ENCODE measurements around the gene EPN1. TPM values are rescaled to one million over a fixed set of nuclear protein-coding genes. Genes with fewer than 3 reads are reported as not detected.

EPN1 gene
- total and polyA plus RNA-seq, 12 donors: 20.1 to 235 (median 141) TPM

DNA sequence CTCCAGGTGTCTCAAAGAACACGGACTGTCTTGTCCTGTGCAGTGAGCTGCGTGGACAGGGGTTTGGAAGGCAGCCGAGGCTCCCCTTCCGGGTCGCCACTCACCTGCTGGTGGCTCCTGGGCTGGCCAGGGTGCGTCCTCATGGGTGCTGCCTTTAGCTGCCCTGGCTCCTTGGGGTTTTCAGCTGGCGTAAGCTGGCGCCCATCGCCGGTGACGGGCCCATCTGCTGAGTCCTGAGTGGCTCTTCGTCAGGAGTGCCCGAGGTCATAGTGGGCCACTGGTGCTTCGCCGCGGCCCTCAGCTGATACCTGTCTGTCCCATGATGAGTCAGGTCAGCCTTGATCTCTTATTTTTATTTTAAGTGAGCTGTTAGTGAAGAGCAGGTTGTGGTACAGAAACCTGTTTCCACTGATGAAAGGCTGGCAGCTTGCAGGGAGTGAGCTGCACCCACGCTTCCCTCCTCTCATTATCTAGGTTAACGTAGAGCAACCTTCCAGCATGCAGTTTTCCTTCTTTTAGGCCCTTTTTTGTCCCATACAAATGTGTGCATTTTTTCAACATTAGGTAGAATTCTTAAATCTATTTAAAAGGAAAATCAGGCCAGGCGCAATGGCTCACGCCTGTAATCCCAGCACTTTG lies 18.4 kb downstream of the EPN1 start:
- no peak for TF ChIP-seq CTCF (IDR thresholded peaks at IDR 0.05)
- no peak for TF ChIP-seq POLR2A (IDR thresholded peaks at IDR 0.05)
- DNase-seq: peak in 1 of 7 donors; percentile 13
- Histone ChIP-seq H3K27ac (no peak overlapping the region), H3K4me1 (replicated peaks in 1 of 2) (no peaks in the 10 kb centered on the region), H3K4me3 (no peak overlapping the region), H3K9me3 (replicated peaks in 1 of 3) (no peaks in the 10 kb centered on the region), H3K27me3 (no peaks in the 10 kb centered on the region), H3K36me3 (replicated peaks in 1 of 2) (peaks cover 0 to 87% of the 10 kb centered on the region in 2 donors)
- intact Hi-C loops (cut with DNase I): no loop called here
- WGBS, 4 donors: 93 to 96% (median 94%) methylated on average over 9 to 20 of the region's 20 CpGs

- no peak for DNase-seq
- Histone ChIP-seq H3K36me3 (replicated peaks in 1 of 2) (peaks cover 0 to 88% of the 10 kb centered on the region in 2 donors), H3K27me3 (no peaks in the 10 kb centered on the region), H3K4me1 (replicated peaks in 1 of 2) (no peaks in the 10 kb centered on the region), H3K4me3 (no peak overlapping the region), H3K9me3 (replicated peaks in 1 of 3) (no peaks in the 10 kb centered on the region), H3K27ac (no peak overlapping the region)
- intact Hi-C loops (cut with DNase I): no loop called here
- TF ChIP-seq CTCF (IDR thresholded peaks at IDR 0.05) (no peak), POLR2A (IDR thresholded peaks at IDR 0.05) (no peak)
- WGBS, 4 donors: 82 to 93% (median 88%) methylated on average over 13 to 15 of the region's 15 CpGs
These were observed 19.2 kb downstream of the EPN1 start for GRCh38 chr19:55694241-55694655.

- DNase-seq: peak in 1 of 7 donors; percentile 19
- Histone ChIP-seq H3K4me1 (replicated peaks in 1 of 2) (no peaks in the 10 kb centered on the region), H3K27me3 (no peaks in the 10 kb centered on the region), H3K9me3 (replicated peaks in 1 of 3) (no peaks in the 10 kb centered on the region), H3K4me3 (no peak overlapping the region), H3K27ac (no peak overlapping the region), H3K36me3 (replicated peaks in 1 of 2) (peaks cover 0 to 82% of the 10 kb centered on the region in 2 donors)
- 90 to 94% (median 93%) methylated on average over 22 to 37 of the region's 37 CpGs for WGBS, 4 donors
- no peak for TF ChIP-seq POLR2A (IDR thresholded peaks at IDR 0.05)
- no peak for TF ChIP-seq CTCF (IDR thresholded peaks at IDR 0.05)
- intact Hi-C loops (cut with DNase I): no loop called here
These were observed 19.8 kb downstream of the EPN1 start for GRCh38 chr19:55694656-55695491.

- Histone ChIP-seq H3K9me3 (replicated peaks in 1 of 3) (no peaks in the 10 kb centered on the region), H3K27ac (no peak overlapping the region), H3K36me3 (replicated peaks in 1 of 2) (peaks cover 0 to 80% of the 10 kb centered on the region in 2 donors), H3K27me3 (no peaks in the 10 kb centered on the region), H3K4me1 (replicated peaks in 1 of 2) (no peaks in the 10 kb centered on the region), H3K4me3 (no peak overlapping the region)
- intact Hi-C loops (cut with DNase I): no loop called here
- WGBS, 4 donors: 89 to 93% (median 90%) methylated on average over 10 to 23 of the region's 23 CpGs
- no peak for TF ChIP-seq POLR2A (IDR thresholded peaks at IDR 0.05)
- TF ChIP-seq CTCF (IDR thresholded peaks at IDR 0.05): no peak
- peak in 1 of 7 donors; percentile 16 for DNase-seq
These were observed 20.7 kb downstream of the EPN1 start for GRCh38 chr19:55695511-55696290.
